H1 (cell line): ENCODE data around the gene NOL3. TPM values are rescaled to one million over a fixed set of nuclear protein-coding genes. Genes with fewer than 3 reads are reported as not detected.

Source experiments
- ASH2L ChIP-seq: fragments of 200-600, 300-600 bp; sonication (generic); IDR thresholded peaks from one replicate; pipeline ENCODE4 v1.7.1; 2017; ENCODE audit warnings: low read length
- CTCF ChIP-seq, 3 experiments: IDR thresholded peaks; 1 replicate in 2 of 3; 2 replicates in 1 of 3; pipeline versions ENCODE4 v1.5.1 to v1.6.1; 2011; ENCODE audit warnings: low read length in 3 of 3, mild to moderate bottlenecking in 3 of 3, inconsistent platforms in 2 of 3, low read depth in 1 of 3, moderate library complexity in 1 of 3; ENCODE audit not compliant: insufficient read depth in 1 of 3; ENCODE audit errors: control extremely low read depth in 1 of 3
- EGR1 ChIP-seq: IDR thresholded peaks from 2 replicates; pipeline ENCODE4 v1.6.1; 2011; ENCODE audit warnings: low read depth, low read length, borderline replicate concordance
- POLR2A ChIP-seq, 2 experiments: IDR thresholded peaks; 1 replicate in 1 of 2; 2 replicates in 1 of 2; pipeline ENCODE4 v1.6.1; 2011; ENCODE audit warnings: low read depth in 2 of 2, low read length in 2 of 2, mild to moderate bottlenecking in 2 of 2; ENCODE audit errors: control extremely low read depth in 1 of 2
- RAD21 ChIP-seq, 2 experiments: IDR thresholded peaks in 1 of 2; conservative IDR thresholded peaks in 1 of 2; 2 replicates each; pipeline ENCODE4 v1.6.1; 2011; ENCODE audit warnings: low read depth in 2 of 2, low read length in 2 of 2, improper control_type of control experiment in 1 of 2, inconsistent platforms in 1 of 2, mild to moderate bottlenecking in 1 of 2, moderate library complexity in 1 of 2
- RFX5 ChIP-seq: IDR thresholded peaks from 2 replicates; pipeline ENCODE4 v1.6.1; 2011; ENCODE audit warnings: low read depth, low read length, improper control_type of control experiment, borderline replicate concordance
- polyA plus RNA-seq, 7 experiments: library from polyadenylated mRNA; depleted of rRNA in 3 of 7; stranded (reverse) in 5 of 7; unstranded in 2 of 7; fragments of >200 nt in 5 of 7; fragments of 200-250 nt in 2 of 7; gene quantifications; 1 replicate in 5 of 7; 2 replicates in 1 of 7; 4 replicates in 1 of 7; pipeline versions ENCODE4 v1.2.1 to v1.2.3, GENCODE V29; 2011 to 2013; ENCODE audit warnings: missing spikeins in 2 of 7, mixed read lengths in 2 of 7
- total RNA-seq: library from RNA; stranded (reverse); fragmentation: NEBNext Ultra II Directional; extraction: Animal tissue kit (Norgen Biotek cat#: 25700); gene quantifications from 2 replicates; pipeline ENCODE4 v1.2.1, GENCODE V29; 2021
- TF ChIP-seq, protein P1 (sequence below): fragments of 300-600 bp; sonication (generic); IDR thresholded peaks from 2 replicates; pipeline ENCODE4 v1.7.1; 2012; ENCODE audit warnings: low read length, moderate library complexity, mild to moderate bottlenecking, inconsistent platforms; ENCODE audit not compliant: insufficient replicate concordance

Gene NOL3
- total and polyA plus RNA-seq, 2 of the 8 experiments (the other 6 are each of a cell fraction or from before 2014, with no cell fraction given) = 2.2 to 4.6 TPM

- TF ChIP-seq, protein P1, sequence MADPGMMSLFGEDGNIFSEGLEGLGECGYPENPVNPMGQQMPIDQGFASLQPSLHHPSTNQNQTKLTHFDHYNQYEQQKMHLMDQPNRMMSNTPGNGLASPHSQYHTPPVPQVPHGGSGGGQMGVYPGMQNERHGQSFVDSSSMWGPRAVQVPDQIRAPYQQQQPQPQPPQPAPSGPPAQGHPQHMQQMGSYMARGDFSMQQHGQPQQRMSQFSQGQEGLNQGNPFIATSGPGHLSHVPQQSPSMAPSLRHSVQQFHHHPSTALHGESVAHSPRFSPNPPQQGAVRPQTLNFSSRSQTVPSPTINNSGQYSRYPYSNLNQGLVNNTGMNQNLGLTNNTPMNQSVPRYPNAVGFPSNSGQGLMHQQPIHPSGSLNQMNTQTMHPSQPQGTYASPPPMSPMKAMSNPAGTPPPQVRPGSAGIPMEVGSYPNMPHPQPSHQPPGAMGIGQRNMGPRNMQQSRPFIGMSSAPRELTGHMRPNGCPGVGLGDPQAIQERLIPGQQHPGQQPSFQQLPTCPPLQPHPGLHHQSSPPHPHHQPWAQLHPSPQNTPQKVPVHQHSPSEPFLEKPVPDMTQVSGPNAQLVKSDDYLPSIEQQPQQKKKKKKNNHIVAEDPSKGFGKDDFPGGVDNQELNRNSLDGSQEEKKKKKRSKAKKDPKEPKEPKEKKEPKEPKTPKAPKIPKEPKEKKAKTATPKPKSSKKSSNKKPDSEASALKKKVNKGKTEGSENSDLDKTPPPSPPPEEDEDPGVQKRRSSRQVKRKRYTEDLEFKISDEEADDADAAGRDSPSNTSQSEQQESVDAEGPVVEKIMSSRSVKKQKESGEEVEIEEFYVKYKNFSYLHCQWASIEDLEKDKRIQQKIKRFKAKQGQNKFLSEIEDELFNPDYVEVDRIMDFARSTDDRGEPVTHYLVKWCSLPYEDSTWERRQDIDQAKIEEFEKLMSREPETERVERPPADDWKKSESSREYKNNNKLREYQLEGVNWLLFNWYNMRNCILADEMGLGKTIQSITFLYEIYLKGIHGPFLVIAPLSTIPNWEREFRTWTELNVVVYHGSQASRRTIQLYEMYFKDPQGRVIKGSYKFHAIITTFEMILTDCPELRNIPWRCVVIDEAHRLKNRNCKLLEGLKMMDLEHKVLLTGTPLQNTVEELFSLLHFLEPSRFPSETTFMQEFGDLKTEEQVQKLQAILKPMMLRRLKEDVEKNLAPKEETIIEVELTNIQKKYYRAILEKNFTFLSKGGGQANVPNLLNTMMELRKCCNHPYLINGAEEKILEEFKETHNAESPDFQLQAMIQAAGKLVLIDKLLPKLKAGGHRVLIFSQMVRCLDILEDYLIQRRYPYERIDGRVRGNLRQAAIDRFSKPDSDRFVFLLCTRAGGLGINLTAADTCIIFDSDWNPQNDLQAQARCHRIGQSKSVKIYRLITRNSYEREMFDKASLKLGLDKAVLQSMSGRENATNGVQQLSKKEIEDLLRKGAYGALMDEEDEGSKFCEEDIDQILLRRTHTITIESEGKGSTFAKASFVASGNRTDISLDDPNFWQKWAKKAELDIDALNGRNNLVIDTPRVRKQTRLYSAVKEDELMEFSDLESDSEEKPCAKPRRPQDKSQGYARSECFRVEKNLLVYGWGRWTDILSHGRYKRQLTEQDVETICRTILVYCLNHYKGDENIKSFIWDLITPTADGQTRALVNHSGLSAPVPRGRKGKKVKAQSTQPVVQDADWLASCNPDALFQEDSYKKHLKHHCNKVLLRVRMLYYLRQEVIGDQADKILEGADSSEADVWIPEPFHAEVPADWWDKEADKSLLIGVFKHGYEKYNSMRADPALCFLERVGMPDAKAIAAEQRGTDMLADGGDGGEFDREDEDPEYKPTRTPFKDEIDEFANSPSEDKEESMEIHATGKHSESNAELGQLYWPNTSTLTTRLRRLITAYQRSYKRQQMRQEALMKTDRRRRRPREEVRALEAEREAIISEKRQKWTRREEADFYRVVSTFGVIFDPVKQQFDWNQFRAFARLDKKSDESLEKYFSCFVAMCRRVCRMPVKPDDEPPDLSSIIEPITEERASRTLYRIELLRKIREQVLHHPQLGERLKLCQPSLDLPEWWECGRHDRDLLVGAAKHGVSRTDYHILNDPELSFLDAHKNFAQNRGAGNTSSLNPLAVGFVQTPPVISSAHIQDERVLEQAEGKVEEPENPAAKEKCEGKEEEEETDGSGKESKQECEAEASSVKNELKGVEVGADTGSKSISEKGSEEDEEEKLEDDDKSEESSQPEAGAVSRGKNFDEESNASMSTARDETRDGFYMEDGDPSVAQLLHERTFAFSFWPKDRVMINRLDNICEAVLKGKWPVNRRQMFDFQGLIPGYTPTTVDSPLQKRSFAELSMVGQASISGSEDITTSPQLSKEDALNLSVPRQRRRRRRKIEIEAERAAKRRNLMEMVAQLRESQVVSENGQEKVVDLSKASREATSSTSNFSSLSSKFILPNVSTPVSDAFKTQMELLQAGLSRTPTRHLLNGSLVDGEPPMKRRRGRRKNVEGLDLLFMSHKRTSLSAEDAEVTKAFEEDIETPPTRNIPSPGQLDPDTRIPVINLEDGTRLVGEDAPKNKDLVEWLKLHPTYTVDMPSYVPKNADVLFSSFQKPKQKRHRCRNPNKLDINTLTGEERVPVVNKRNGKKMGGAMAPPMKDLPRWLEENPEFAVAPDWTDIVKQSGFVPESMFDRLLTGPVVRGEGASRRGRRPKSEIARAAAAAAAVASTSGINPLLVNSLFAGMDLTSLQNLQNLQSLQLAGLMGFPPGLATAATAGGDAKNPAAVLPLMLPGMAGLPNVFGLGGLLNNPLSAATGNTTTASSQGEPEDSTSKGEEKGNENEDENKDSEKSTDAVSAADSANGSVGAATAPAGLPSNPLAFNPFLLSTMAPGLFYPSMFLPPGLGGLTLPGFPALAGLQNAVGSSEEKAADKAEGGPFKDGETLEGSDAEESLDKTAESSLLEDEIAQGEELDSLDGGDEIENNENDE = no peak
- TF ChIP-seq ASH2L (peak; percentile 86), EGR1 (peak; percentile 89; the same call in 1 of the 2 replicates), RFX5 (no peak), CTCF (IDR thresholded peaks at IDR 0.05; ENCODE audit: control extremely low read depth in 1 of 3, insufficient read depth in 1 of 3, low read depth in 1 of 3, low read length in 3 of 3) (peak in 2 of 3 experiments; percentile 31 to 77; a peak in 2 of 4 replicates), RAD21 (IDR thresholded peaks at IDR 0.05 in 1 of 2, conservative IDR thresholded peaks at IDR 0.05 in 1 of 2; ENCODE audit: low read depth in 2 of 2, low read length in 2 of 2) (peak in 1 of 2 experiments; percentile 1; a peak in 2 of 4 replicates), POLR2A (IDR thresholded peaks at IDR 0.05; ENCODE audit: control extremely low read depth in 1 of 2, low read depth in 2 of 2, low read length in 2 of 2) (peak in 1 of 2 experiments; percentile 36; a peak in 1 of 3 replicates)
These were observed 20.1 kb upstream of the NOL3 start (continued) for GRCh38 chr16:67150047-67150832.
